SHP77 treated with DMSO at 0.1 percent for 48 hours (cell line): ENCODE data around the gene SMIM22.

ENCODE experiments used
- DNase-seq: peaks from one replicate; lab custom pipeline; 2025; lab: John Stamatoyannopoulos, UW

The SMIM22 gene

GRCh38 chr16:4814542-4815173 is 19.5 kb downstream of the SMIM22 start:
- no peak for DNase-seq

- no peak for DNase-seq
Observed at GRCh38 chr16:4820652-4821051, 25.5 kb downstream of the SMIM22 start.

DNA sequence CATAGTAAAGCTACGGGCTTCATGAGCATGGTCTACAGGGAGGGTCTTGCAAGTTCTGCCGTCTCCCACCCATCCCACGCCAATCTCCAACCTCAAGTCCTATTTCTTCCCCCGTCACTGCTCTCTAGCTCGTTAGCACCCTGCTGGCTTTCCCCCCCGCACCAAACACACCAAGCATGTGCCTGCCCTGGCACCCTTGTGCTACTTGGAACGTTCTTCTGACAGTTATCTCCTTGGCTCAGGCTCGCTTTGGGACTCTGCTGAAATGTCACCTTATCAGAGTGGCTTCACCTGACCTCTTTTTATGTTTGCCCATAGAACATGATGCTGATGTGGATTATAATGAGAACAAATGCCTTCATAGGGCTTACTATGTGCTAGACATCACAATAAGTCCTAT is 30.0 kb downstream of the SMIM22 start:
- DNase-seq = no peak

DNA sequence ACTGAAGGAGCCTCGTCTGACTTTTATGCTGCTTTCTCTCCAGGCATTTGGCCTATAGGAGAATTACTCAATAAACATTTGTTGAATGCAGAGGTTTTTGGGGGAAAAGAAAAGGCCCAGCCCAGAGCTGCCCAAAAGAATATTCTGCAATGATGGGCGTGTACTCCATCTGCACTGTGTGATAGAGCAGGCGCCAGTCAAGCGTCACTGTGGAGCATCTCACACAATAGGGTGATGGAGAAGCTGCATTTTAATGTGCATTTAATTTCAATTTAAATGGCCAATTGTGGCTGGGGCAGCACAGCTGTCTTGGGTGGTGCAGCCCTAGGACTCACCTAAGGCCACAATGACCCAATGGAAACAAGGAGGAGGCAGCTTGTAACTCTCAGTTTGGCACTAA is 31.4 kb downstream of the SMIM22 start:
- no peak for DNase-seq

DNA sequence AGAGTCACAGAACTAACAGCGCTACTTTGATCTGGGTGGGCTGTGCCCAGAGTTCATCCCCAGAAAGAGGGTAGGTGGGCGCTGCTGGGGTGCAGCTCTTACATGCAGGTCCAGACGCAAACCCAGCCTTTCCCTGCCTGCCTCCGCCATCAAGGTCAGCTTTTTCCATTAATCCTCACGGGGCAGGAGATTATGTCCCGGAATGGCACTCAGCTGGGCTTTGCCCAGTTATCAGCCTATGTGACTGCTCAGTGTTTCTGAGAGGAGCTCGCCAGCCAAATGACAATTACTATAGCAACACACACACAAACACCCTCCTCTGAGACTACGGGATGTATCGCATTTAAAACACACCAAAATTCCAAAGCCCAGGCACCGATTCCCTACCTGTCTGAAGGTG is 31.8 kb downstream of the SMIM22 start:
- no peak for DNase-seq

- no peak for DNase-seq
Observed at GRCh38 chr16:4828567-4829321, 33.6 kb downstream of the SMIM22 start.

- DNase-seq = no peak
Observed at GRCh38 chr16:4830408-4830807, 35.2 kb downstream of the SMIM22 start.

GRCh38 chr16:4831616-4832015 is 36.4 kb downstream of the SMIM22 start:
- DNase-seq = no peak

DNA sequence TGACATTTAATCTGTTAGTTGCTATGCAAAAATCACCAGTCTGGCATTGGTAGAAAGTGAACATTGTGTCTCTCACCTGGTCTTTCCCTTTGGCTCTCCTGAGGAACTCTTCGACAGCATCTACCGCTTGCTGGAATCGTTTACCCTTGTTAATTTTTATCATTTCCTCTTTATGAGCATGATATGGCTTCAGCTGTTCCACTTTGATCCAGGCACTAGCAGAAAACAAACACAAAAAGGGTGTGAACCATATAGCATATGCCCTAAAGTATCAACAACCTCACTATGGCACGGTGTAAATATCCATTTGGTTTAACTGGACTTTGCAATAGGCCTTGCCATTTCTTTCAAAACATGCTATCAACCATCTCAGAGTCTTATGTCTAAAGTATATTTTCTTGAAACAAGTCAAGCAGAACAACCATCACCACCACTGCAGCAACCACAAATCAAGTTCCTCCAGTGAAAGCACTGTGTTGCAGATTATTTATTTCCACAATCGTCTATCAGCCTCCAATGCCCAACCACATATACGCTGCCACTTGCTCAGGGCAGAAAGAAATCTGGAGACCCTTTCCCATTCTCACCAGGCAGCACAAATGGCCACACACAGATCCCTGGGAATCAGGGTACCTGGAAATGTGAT is 37.7 kb downstream of the SMIM22 start:
- DNase-seq = no peak

DNA sequence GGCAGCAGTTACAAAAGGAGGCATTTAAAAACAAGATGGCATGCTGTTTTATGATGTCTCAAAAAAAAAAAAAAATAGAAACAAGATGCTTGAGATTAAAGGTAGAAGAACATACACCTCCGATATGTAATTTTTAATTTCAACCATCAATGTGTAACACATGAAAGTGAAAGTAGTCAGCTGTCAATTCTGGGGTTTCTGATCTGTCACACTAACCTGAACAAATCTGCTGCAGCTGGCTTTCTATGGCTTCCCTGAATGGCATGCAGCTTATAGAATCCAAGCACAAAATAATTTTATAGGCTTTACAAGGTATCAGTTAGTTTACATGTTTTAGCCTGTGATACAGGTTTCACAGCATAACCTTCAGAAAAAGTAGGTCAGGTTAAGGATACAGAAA is 38.4 kb downstream of the SMIM22 start:
- DNase-seq = no peak

- DNase-seq = no peak
Observed at GRCh38 chr16:4836727-4837126, 41.6 kb downstream of the SMIM22 start.

DNA sequence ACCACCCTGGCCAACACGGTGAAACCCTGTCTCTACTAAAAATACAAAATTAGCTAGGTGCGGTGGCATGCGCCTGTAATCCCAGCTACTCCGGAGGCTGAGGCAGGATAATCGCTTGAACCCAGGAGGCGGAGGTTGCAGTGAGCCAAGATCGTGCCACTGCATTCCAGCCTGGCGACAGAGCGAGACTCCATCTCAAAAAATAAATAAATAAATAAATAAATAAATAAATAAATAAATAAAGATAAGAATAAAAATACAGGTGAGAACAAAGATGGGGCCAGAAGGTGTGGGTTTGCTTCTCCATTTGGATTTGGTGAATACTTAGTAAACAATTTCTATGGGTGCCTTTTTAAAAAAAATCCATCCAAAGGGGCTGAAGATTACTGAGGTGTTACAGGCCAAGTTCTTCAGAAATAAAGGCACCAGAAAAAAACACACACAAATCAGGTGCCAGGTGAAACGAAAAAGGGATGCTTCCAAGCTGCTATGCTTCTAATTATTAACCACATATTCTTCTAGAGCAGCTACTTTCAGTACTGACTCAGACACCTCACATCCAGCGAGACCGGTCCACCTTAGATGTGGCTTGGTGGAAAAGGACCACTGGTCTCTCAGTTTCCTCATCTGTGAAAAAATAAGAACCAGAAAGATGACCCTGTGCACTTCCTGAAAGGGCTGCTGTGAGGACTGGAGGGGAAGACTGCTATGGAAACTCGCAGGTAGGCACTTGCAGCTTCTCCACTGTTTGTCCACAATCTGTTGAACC is 42.7 kb downstream of the SMIM22 start:
- no peak for DNase-seq

DNA sequence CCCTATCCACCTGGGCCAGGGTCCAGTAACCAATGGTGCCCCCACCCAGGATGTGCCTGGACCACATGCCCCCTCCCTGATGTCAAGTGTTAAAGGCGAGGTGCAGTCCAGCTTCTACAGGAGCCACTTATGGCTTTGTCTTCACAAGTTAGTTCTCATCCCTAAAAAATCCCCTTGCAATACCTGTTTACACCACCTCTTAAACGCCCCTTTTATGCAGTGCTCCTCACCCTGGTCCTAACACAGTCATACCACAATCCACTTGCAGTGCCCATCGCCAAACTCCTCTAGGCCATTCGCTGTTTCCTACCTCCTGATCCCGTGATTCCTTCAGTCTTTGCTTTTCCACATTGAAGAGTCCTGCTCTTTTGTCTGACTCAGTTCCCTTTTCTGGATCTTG is 44.8 kb downstream of the SMIM22 start:
- no peak for DNase-seq

- no peak for DNase-seq
Observed at GRCh38 chr16:4840984-4841383, 45.8 kb downstream of the SMIM22 start.
